Stimulated activated CD4-positive, alpha-beta T cell treated with anti-CD3 and anti-CD28 coated beads, Interleukin-4, amount 100 ng/mL, for 24 hours (primary cell): ENCODE results near the gene DNAJC8.

Experiments
- DNase-seq: peaks from one replicate; pipeline ENCODE4 v3.0.0-alpha.2; 2020

Gene DNAJC8

GRCh38 chr1:28170001-28170596 lies 62.7 kb downstream of the DNAJC8 start:
- no peak for DNase-seq

GRCh38 chr1:28163496-28164161 lies 69.2 kb downstream of the DNAJC8 start:
- no peak for DNase-seq

- no peak for DNase-seq
Measured at GRCh38 chr1:28162151-28162550, 70.7 kb downstream of the DNAJC8 start.

- no peak for DNase-seq
Measured at GRCh38 chr1:28161751-28162150, 71.1 kb downstream of the DNAJC8 start.

- no peak for DNase-seq
Measured at GRCh38 chr1:28160782-28161266, 72.0 kb downstream of the DNAJC8 start.

- no peak for DNase-seq
Measured at GRCh38 chr1:28159680-28160079, 73.1 kb downstream of the DNAJC8 start.

GRCh38 chr1:28159243-28159642 lies 73.6 kb downstream of the DNAJC8 start:
- DNase-seq = no peak

GRCh38 chr1:28157894-28158293 lies 74.9 kb downstream of the DNAJC8 start:
- DNase-seq = no peak

- DNase-seq = no peak
Measured at GRCh38 chr1:28156821-28157220, 76.0 kb downstream of the DNAJC8 start.

- DNase-seq = no peak
Measured at GRCh38 chr1:28155628-28156027, 77.2 kb downstream of the DNAJC8 start.

- DNase-seq = no peak
Measured at GRCh38 chr1:28154078-28154594, 78.7 kb downstream of the DNAJC8 start.
